Measurements from ENCODE around the gene OOSP4A.

OOSP4A gene

GRCh38 chr11:59963733-59964132 is at the start of gene OOSP4A:
Gene OOSP4A, plus strand, starts transcription at chr11:59964033. Its CDS starts 0 bp downstream, at chr11:59964033.
- DNase-seq, result no peak

DNA sequence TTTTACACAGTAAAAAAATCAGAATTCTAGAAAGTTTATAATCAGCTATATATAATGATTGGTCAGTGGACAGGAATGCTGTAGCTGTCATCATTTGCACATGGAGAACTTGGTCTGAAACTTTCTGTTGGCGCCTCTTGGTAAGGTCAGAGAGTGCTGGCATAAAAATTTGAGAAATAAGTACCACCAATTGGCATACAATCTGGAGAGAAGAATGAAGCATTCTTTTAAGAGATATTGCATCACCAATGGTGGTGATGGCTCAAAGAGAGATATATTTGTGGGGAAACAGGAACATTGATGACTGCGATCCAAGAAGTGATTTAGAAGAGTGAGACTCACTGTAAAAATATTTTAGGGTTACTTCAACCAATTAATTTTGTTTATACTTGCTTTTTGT is 45.4 kb upstream of the OOSP4A start:
- DNase-seq, result no peak

GRCh38 chr11:59918987-59919589 is 44.7 kb upstream of the OOSP4A start:
- DNase-seq, result no peak

- no peak for DNase-seq
Measured at GRCh38 chr11:59923813-59924212, 40.0 kb upstream of the OOSP4A start.

DNA sequence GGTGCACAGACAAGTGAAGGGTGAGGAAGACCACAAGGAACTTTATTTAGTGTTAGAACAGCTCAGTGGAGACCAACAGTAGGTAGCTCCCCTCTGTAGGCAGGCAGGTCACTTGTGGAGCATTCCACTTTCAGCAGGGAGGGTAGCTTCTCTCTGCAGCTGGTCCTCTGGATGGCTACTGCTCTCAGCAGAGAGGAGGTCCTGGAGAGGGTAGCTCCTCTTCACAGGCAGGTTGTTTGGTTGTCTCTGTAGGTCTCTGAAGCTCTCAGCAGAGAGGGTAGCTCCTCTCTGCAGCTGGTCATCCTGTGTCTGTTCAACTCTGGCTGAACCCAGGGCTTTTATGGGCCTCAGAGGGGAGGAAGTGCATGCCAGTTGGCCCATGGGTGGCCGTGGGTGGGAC is 32.1 kb upstream of the OOSP4A start:
- no peak for DNase-seq

DNA sequence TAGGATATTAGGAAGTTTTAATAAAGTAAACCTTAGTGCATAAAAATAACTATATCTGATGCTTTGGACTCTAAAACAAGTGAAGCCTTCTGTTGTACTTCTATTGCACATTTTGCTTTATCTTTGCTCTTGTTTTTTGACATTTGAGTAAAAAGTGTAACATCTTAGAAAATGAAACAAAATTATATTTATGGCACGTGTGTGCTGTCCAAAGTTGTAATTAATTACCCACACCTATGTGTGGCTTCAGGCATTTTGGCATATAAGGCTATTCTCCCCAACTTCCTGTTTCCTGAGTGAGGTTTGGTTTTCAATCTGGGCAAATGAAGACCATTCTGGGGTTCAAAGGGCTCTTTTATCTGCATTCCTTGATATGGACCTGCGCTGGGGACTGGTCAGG is 25.7 kb upstream of the OOSP4A start, which contains the start of gene OOSP1:
TSS of gene OOSP1 (plus strand) at position 301 of the 400 bp plus-strand sequence. CDS start at position 324, 23 bp downstream.
- no peak for DNase-seq

DNA sequence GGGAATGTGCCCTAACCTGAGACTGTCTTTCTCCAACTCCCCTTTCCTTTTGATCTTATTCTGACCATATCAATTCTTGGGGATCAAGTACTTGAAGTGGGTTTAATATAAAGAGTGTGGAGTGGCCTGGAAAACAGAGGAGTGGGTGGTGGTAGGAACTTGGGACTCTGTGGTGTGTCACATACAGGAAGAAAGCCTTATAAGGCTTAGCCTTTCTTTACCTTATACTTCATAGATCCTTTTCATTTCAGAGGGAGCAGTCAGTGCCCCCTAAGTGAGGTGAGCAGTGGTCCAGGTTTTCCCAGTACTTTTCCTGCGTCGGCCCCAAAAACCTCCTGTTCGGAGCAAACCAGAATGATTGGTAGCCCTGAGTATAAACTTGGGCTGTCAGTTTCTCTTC is 25.1 kb upstream of the OOSP4A start:
- no peak for DNase-seq

- no peak for DNase-seq
Measured at GRCh38 chr11:59939482-59939881, 24.4 kb upstream of the OOSP4A start.

GRCh38 chr11:59941091-59941490 is 22.7 kb upstream of the OOSP4A start:
- DNase-seq, result no peak

DNA sequence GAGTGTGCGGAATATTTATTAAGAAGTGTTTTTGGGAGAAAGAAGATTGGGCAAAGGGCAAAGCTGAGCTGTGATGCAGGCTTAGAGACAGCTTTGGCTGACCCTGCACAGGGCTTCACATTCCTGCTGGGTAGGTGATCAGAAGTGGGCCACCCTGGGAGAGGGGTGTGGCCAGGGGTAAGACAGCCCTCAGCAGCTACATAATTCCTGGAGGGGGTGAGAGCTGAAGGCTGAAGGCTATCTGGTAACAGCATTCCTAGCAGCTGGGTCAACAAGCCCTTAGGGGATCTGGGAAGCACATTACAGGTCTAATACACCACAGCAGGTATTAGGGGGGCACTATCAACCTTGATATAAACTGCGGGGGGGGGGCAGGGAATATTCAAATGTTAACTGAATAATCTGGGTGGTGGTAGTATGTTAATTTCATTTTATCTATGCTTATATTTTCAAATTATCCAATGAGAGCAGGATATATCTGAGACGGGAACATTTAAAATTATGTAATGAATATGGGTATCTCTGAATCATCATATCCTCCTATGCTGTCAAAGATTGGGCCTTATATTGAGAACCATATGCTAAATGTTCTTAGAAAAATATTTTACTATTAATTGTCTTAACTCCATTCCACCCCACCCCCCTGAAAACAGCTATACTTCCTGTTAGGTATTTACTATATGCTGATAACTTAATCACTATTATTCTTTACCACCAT is 19.7 kb upstream of the OOSP4A start:
- DNase-seq, result no peak

GRCh38 chr11:59944720-59945119 is 19.1 kb upstream of the OOSP4A start:
- no peak for DNase-seq

DNA sequence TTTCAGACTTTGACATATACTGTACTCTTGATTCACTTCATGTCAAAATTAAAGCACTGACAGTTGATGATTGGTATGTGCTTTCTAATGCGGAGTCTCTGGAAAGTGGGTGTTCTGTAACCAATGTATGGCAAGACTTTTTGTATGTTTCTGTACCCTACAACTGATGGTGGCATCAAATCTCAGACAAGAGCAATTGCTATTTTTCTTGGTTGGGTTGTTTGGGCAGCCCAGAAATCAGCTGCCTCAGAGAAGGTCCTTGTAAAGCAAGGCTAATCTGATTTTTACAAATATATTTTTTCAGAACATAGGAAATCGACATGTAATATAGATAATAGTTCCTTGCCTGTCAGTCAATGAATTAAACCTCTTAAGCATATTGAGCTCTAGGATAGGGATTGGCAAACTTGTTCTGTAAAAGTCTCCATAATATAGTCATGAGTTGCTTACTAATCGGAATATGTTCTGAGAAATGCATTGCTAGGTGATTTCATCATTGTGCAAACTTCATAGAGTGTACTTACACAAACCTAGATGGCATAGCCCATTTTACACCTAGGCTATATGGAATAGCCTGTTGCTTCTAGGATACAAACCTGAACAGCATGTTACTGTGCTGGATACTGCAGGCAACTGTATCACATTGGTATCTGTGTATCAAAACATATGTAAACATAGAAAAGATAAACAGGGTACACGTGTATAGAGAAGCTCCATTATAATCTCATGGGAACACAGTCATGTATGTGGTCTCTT is 10.2 kb upstream of the OOSP4A start:
- DNase-seq, result no peak

GRCh38 chr11:59954219-59954847 is 9.5 kb upstream of the OOSP4A start:
- no peak for DNase-seq

DNA sequence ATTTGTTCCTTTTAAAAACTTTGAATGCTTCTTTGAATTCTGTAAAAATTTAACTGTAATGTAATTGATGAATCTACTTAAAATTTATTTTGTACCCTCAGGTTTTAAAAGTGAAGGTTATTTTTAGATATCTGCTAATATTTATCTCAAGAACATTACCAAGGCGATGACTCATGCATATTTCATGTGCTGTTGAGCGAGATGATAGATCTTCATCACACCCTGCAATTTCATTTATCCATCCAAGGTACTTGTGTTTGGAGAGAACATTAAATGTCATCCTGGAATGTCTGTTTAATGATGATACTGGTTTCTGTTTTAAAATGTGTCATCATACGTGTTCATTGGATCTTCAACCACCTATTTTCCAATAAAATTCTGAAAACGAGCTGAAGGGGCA is 6.7 kb upstream of the OOSP4A start:
- no peak for DNase-seq

DNA sequence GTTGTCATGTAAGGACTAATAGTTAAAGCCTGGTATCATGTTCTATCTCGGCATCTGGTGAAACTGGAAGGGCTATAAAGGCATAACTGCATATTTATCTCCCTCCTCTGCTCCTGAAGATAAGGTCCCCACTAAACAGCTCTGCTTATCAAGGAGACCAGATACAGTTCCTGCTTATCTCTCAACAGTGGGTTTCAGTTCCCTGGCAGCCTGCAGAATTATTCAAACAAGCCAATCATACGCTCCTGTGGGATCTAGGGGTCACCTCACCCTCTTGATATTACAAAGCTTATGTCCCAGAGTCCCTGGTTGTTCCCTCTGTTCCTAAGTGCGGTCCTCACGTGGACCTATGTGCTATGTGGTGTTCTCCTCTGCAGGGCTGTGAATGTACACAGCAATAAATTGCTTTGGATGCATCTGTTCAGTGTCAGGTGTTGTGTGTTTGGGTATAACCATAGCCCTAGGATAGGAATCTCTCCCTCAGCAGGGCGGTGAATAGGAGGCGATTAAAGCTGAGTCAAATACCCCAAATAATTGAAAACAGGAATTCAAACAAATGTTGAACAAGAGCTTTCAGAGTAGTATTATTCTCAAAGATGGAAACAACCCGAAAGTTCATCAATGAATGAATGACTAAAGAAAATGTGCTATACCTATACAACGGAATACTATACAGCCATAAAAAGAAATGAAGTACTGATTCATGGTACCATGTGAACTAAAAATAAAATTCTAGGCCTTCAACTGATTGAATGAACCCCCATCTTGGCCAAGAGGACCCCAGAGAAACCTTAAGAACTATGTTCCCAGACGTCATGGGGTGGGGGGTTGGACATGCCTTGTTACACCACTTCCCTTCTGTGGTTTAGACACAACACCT is 3.1 kb upstream of the OOSP4A start:
- no peak for DNase-seq

- no peak for DNase-seq
Measured at GRCh38 chr11:59962107-59962482, 1.7 kb upstream of the OOSP4A start.

- DNase-seq, result no peak
Measured at GRCh38 chr11:59965424-59965823, 1.6 kb downstream of the OOSP4A start.

DNA sequence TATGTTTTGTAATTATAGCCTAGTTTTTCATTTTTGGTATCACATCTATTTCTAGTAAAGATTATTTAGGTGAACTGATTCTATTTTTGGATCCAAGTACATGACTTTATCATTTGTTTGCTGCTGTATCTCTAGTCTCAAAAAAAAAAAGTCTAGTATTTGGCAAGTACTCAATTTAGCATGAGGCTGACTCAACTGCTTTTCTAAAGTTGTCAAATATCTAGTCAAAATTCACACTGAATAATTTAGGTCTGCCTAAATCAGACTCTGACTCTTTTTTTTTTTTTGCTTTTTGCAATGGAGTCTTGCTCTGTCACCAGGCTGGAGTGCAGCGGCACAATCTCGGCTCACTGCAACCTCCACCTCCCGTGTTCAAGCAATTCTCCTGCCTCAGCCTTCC is 2.4 kb downstream of the OOSP4A start:
- DNase-seq, result no peak

DNA sequence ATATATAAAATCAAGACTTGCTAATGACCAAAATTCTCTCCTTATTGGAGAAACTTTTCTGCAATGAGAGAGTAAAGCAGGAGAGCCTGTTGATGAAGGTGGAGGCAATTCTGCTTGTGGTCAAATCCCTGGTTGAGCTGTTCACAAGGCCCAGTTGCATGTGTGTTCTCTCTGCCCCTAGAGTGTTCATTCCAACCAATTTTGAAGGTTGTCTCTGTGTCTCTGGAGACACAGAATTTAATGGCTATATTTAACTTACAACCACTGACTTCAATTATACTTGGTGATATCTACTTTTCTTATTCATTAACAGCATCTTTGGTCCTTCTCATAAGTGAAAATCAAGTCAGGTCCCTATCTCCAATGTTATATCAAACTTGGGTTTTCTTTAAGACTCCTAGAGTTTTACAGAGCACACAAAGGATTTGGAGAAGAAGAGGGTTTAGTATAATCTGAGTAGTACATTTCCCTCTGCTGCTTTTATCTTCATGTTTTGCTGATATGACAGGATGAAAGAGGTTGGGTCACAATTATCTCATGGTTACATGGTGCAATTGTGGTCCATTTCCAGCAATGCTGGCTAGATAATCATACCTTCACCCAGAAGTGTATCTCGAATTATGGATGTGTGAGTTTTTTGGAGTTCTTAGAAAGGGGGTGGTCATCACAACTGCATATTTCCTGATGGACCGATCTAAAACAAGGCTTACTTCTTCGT is 4.0 kb downstream of the OOSP4A start:
- no peak for DNase-seq

DNA sequence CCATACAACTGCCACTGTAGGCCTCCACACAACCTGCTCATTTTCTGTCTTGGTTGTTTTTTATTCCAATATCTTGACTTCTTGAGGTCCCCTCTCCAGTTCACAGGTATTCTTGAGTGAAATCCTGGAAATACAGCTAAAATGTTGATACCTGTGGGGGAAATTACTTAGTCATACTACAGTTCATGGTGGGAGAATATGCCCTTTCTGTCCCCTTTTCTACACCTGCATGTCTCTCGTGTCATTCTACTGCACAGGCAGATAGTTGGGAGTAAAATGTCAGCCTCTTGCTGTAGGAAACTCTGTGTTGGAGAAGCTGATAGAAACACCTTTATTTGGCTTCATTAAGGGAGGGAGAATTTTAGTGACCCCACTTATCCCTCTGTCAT is 4.6 kb downstream of the OOSP4A start:
- no peak for DNase-seq

DNA sequence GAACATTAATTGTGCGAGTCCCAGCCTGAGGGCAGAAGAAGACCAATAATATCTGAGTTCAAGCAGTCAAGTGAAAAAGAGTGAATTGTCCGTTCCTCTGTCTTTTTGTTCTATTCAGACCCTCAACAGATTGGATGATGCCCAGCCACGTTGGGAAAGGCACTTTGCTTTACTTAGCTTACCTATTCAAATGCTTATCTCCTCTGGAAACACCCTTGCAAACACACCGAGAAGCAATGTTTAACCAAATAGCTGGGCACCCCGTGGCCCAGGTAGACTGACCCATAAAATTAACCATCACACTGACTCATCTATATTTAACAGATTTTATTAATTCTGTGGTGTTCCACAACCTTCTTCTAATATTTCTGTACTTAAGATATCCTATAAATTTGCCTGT is 9.3 kb downstream of the OOSP4A start:
- DNase-seq, result no peak
